ENCODE measurements around the gene EPB41L2. TPM values are rescaled to one million over a fixed set of nuclear protein-coding genes. Genes with fewer than 3 reads are reported as not detected.

Gene EPB41L2
- total RNA-seq, 1 donor = 47.4 TPM

DNA sequence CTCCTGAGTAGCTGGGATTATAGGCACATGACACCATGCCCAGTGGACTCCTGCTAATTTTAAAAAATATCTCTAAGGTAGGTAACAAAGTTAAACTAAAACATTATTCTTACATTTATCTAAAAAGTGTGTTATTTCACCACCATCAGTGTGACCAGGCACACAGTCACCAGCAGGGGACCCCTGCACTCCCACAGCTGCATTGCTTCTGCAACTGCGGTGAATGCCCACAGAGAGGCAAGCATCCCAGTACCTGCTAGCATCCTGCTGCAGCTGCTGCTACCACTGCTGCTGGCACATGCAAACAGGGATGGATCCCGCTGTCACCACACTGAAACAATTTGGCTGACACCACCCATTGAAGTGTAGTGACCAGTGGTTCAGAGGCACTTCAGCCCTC, 21.9 kb upstream of the EPB41L2 start:
- no peaks in the 10 kb centered on the region for H3K36me3 ChIP-seq (ENCODE audit: insufficient read depth, low read length)
- no peak for DNase-seq (ENCODE audit: insufficient read length, low spot score, missing footprints)
- TF ChIP-seq, protein P1, sequence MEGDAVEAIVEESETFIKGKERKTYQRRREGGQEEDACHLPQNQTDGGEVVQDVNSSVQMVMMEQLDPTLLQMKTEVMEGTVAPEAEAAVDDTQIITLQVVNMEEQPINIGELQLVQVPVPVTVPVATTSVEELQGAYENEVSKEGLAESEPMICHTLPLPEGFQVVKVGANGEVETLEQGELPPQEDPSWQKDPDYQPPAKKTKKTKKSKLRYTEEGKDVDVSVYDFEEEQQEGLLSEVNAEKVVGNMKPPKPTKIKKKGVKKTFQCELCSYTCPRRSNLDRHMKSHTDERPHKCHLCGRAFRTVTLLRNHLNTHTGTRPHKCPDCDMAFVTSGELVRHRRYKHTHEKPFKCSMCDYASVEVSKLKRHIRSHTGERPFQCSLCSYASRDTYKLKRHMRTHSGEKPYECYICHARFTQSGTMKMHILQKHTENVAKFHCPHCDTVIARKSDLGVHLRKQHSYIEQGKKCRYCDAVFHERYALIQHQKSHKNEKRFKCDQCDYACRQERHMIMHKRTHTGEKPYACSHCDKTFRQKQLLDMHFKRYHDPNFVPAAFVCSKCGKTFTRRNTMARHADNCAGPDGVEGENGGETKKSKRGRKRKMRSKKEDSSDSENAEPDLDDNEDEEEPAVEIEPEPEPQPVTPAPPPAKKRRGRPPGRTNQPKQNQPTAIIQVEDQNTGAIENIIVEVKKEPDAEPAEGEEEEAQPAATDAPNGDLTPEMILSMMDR (IDR thresholded peaks at IDR 0.05; ENCODE audit: extremely low read depth, low read depth, low read length) = no peak
- no peaks in the 10 kb centered on the region for H3K27me3 ChIP-seq (ENCODE audit: insufficient read depth, low read length)
- no peaks in the 10 kb centered on the region for H3K79me2 ChIP-seq (ENCODE audit: insufficient read depth, low read length)
- H3K9me3 ChIP-seq (ENCODE audit: low read depth, low read length) = no peaks in the 10 kb centered on the region
- H4K20me1 ChIP-seq (ENCODE audit: insufficient read depth, low read length) = no peaks in the 10 kb centered on the region
- no peaks in the 10 kb centered on the region for H3K4me1 ChIP-seq (ENCODE audit: insufficient read depth, low read length)
- no peak overlapping the region for H3K4me3 ChIP-seq (ENCODE audit: insufficient read depth, low read length)
- H3K27ac ChIP-seq (ENCODE audit: low read depth, low read length) = no peak overlapping the region
- H2AFZ ChIP-seq (ENCODE audit: low read length) = no peak overlapping the region
- no peak overlapping the region for H3K4me2 ChIP-seq (ENCODE audit: insufficient read depth, low read length)

DNA sequence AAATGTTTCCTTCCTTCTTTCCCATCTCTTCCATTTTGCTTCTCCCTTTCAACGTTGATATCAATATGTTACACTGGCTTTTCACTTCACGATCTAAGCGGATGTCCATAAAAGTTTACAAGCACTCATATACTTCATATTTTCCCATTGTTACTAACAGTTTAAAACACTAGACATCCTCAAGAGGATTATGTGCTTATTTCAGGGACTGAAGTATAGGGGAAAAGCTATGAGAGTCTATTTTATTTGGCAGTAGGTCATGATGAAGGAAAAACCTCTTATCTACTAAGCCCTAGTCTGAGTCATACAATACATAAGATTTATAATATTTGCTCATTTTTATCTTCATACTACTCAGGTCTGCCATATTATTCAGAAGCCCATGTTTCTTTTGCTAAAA, 20.6 kb upstream of the EPB41L2 start:
- Histone ChIP-seq H3K27me3 (ENCODE audit: insufficient read depth, low read length) (no peaks in the 10 kb centered on the region), H4K20me1 (ENCODE audit: insufficient read depth, low read length) (no peaks in the 10 kb centered on the region), H3K27ac (ENCODE audit: low read depth, low read length) (no peak overlapping the region), H3K9me3 (ENCODE audit: low read depth, low read length) (no peaks in the 10 kb centered on the region), H3K4me2 (ENCODE audit: insufficient read depth, low read length) (no peak overlapping the region), H3K4me3 (ENCODE audit: insufficient read depth, low read length) (no peak overlapping the region), H3K79me2 (ENCODE audit: insufficient read depth, low read length) (no peaks in the 10 kb centered on the region), H3K36me3 (ENCODE audit: insufficient read depth, low read length) (no peaks in the 10 kb centered on the region), H3K4me1 (ENCODE audit: insufficient read depth, low read length) (no peaks in the 10 kb centered on the region), H2AFZ (ENCODE audit: low read length) (no peak overlapping the region)
- DNase-seq (ENCODE audit: insufficient read length, low spot score, missing footprints) = no peak
- TF ChIP-seq, protein P1 (IDR thresholded peaks at IDR 0.05; ENCODE audit: extremely low read depth, low read depth, low read length) = no peak

DNA sequence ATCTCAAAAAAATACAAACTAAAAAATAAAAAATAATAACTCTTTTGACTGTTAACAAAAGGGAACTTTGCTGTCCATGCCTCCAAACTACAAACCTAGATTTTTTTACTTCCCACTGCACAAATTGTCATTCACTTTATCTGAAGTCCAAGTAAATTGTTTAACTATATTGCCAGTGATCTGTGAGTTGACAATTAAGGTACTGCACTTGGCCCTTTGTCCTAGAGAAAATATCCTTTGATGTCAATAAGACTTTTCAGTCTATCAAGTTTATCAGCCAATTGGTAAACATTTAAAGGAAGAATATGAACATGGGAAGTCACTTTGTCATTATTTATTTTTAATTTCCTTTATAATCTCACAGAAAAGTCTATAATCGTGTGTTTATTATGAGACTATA, 19.3 kb upstream of the EPB41L2 start:
- no peak overlapping the region for H3K4me3 ChIP-seq (ENCODE audit: insufficient read depth, low read length)
- H3K9me3 ChIP-seq (ENCODE audit: low read depth, low read length) = no peaks in the 10 kb centered on the region
- TF ChIP-seq, protein P1 (IDR thresholded peaks at IDR 0.05; ENCODE audit: extremely low read depth, low read depth, low read length) = no peak
- no peaks in the 10 kb centered on the region for H3K36me3 ChIP-seq (ENCODE audit: insufficient read depth, low read length)
- no peaks in the 10 kb centered on the region for H3K27me3 ChIP-seq (ENCODE audit: insufficient read depth, low read length)
- DNase-seq (ENCODE audit: insufficient read length, low spot score, missing footprints) = no peak
- H3K79me2 ChIP-seq (ENCODE audit: insufficient read depth, low read length) = no peaks in the 10 kb centered on the region
- H2AFZ ChIP-seq (ENCODE audit: low read length) = no peak overlapping the region
- no peak overlapping the region for H3K4me2 ChIP-seq (ENCODE audit: insufficient read depth, low read length)
- no peaks in the 10 kb centered on the region for H3K4me1 ChIP-seq (ENCODE audit: insufficient read depth, low read length)
- H3K27ac ChIP-seq (ENCODE audit: low read depth, low read length) = no peak overlapping the region
- no peaks in the 10 kb centered on the region for H4K20me1 ChIP-seq (ENCODE audit: insufficient read depth, low read length)

DNA sequence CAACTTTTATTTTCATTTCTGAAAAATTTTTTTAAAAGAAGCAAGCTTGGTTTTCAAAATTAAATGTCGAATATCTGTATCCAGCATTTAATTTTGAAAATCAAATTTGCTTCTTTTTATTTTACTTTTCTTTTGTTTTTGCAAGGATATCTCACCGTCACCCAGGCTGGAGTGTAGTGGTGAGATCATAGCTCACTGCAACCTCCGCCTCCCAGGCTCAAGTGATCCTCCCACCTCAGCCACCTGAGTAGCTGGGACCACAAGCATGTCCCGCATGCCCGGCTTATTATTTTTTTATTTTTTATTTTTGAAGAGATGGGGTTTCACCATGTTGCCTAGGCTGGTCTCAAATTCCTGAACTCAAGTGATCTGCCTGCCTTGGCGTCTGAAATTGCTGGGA, 17.0 kb upstream of the EPB41L2 start:
- no peak for DNase-seq (ENCODE audit: insufficient read length, low spot score, missing footprints)
- no peaks in the 10 kb centered on the region for H3K27me3 ChIP-seq (ENCODE audit: insufficient read depth, low read length)

More for the DNA sequence above, 17.0 kb upstream of the EPB41L2 start:
- no peaks in the 10 kb centered on the region for H3K36me3 ChIP-seq (ENCODE audit: insufficient read depth, low read length)
- no peaks in the 10 kb centered on the region for H4K20me1 ChIP-seq (ENCODE audit: insufficient read depth, low read length)
- H3K4me1 ChIP-seq (ENCODE audit: insufficient read depth, low read length) = no peaks in the 10 kb centered on the region
- no peak overlapping the region for H3K4me3 ChIP-seq (ENCODE audit: insufficient read depth, low read length)
- H3K9me3 ChIP-seq (ENCODE audit: low read depth, low read length) = no peaks in the 10 kb centered on the region
- H3K79me2 ChIP-seq (ENCODE audit: insufficient read depth, low read length) = no peaks in the 10 kb centered on the region
- no peak overlapping the region for H3K27ac ChIP-seq (ENCODE audit: low read depth, low read length)
- TF ChIP-seq, protein P1 (IDR thresholded peaks at IDR 0.05; ENCODE audit: extremely low read depth, low read depth, low read length) = no peak
- no peak overlapping the region for H2AFZ ChIP-seq (ENCODE audit: low read length)
- H3K4me2 ChIP-seq (ENCODE audit: insufficient read depth, low read length) = no peak overlapping the region

Data from osteoblast (primary cell).